Panc1 (cell line): ENCODE data around the gene LRP1B.

Source experiments
- POLR2AphosphoS5 ChIP-seq: IDR thresholded peaks from 2 replicates; pipeline ENCODE4 v1.6.1; 2012; ENCODE audit warnings: mild to moderate bottlenecking, low read depth, low read length, moderate library complexity
- SIN3A ChIP-seq: IDR thresholded peaks from 2 replicates; pipeline ENCODE4 v1.6.1; 2012; ENCODE audit warnings: low read depth, mild to moderate bottlenecking, low read length, moderate library complexity, borderline replicate concordance; ENCODE audit not compliant: insufficient read depth
- TCF7L2 ChIP-seq: IDR thresholded peaks from 2 replicates; pipeline ENCODE4 v1.6.1; 2011; ENCODE audit warnings: mild to moderate bottlenecking, low read depth, low read length, inconsistent platforms
- TF ChIP-seq, protein P1 (sequence below): fragments of 450-650 bp; IDR thresholded peaks from 2 replicates; pipeline ENCODE4 v1.5.1; 2017; ENCODE audit warnings: mild to moderate bottlenecking
- TF ChIP-seq, protein P2 (sequence below), 2 experiments: IDR thresholded peaks; 2 replicates each; pipeline ENCODE4 v1.6.1; 2011 to 2012; ENCODE audit warnings: low read depth in 2 of 2, control low read depth in 1 of 2, low read length in 1 of 2, mild to moderate bottlenecking in 1 of 2, moderate library complexity in 1 of 2; ENCODE audit not compliant: insufficient read depth in 1 of 2

DNA sequence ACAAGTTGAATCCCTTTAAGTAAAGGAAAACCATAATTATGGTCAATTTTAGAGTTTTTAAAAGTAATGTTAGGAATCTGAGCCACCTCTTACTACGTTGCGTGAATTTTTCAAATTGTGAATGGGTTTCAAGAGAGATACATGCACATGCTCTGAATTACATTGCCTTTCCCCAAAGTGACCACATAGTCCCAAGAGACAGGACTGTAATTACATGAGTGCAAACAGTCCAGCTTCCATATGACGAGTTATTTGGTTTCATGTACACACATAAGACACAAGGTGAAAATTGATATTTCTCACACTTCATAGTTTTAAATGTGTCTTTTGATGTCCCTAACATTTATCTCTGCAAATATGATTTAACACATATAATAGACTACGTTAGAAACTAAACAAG lies 850.8 kb downstream of the LRP1B start:
- TF ChIP-seq, protein P1, sequence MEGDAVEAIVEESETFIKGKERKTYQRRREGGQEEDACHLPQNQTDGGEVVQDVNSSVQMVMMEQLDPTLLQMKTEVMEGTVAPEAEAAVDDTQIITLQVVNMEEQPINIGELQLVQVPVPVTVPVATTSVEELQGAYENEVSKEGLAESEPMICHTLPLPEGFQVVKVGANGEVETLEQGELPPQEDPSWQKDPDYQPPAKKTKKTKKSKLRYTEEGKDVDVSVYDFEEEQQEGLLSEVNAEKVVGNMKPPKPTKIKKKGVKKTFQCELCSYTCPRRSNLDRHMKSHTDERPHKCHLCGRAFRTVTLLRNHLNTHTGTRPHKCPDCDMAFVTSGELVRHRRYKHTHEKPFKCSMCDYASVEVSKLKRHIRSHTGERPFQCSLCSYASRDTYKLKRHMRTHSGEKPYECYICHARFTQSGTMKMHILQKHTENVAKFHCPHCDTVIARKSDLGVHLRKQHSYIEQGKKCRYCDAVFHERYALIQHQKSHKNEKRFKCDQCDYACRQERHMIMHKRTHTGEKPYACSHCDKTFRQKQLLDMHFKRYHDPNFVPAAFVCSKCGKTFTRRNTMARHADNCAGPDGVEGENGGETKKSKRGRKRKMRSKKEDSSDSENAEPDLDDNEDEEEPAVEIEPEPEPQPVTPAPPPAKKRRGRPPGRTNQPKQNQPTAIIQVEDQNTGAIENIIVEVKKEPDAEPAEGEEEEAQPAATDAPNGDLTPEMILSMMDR: no peak
- TF ChIP-seq, protein P2, sequence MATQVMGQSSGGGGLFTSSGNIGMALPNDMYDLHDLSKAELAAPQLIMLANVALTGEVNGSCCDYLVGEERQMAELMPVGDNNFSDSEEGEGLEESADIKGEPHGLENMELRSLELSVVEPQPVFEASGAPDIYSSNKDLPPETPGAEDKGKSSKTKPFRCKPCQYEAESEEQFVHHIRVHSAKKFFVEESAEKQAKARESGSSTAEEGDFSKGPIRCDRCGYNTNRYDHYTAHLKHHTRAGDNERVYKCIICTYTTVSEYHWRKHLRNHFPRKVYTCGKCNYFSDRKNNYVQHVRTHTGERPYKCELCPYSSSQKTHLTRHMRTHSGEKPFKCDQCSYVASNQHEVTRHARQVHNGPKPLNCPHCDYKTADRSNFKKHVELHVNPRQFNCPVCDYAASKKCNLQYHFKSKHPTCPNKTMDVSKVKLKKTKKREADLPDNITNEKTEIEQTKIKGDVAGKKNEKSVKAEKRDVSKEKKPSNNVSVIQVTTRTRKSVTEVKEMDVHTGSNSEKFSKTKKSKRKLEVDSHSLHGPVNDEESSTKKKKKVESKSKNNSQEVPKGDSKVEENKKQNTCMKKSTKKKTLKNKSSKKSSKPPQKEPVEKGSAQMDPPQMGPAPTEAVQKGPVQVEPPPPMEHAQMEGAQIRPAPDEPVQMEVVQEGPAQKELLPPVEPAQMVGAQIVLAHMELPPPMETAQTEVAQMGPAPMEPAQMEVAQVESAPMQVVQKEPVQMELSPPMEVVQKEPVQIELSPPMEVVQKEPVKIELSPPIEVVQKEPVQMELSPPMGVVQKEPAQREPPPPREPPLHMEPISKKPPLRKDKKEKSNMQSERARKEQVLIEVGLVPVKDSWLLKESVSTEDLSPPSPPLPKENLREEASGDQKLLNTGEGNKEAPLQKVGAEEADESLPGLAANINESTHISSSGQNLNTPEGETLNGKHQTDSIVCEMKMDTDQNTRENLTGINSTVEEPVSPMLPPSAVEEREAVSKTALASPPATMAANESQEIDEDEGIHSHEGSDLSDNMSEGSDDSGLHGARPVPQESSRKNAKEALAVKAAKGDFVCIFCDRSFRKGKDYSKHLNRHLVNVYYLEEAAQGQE (IDR thresholded peaks at IDR 0.05; ENCODE audit: insufficient read depth in 1 of 2, low read depth in 2 of 2, low read length in 1 of 2): no peak
- no peak for TF ChIP-seq POLR2AphosphoS5
- no peak for TF ChIP-seq TCF7L2
- no peak for TF ChIP-seq SIN3A
